H1 (cell line): ENCODE measurements around the gene OSBPL2.

Experiments
- EP300 ChIP-seq, 2 experiments: IDR thresholded peaks; 1 replicate in 1 of 2; 2 replicates in 1 of 2; pipeline ENCODE4 v1.6.1; 2011 to 2012; ENCODE audit warnings: low read depth in 2 of 2, low read length in 2 of 2, mild to moderate bottlenecking in 2 of 2, borderline replicate concordance in 1 of 2, inconsistent platforms in 1 of 2, moderate library complexity in 1 of 2
- HDAC2 ChIP-seq, 2 experiments: fragments of 300-600 bp in 1 of 2; sonication (generic) in 1 of 2; IDR thresholded peaks; 2 replicates each; pipeline ENCODE4 v1.6.1; 2011 to 2012; ENCODE audit warnings: low read depth in 2 of 2, low read length in 2 of 2, mild to moderate bottlenecking in 2 of 2, moderate library complexity in 2 of 2, borderline replicate concordance in 1 of 2, inconsistent platforms in 1 of 2
- KDM5A ChIP-seq: fragments of 200-600 bp; IDR thresholded peaks from 2 replicates; pipeline ENCODE4 v1.7.1; 2012; ENCODE audit warnings: mild to moderate bottlenecking, low read length, inconsistent platforms, mixed read lengths
- POLR2A ChIP-seq, 2 experiments: IDR thresholded peaks; 1 replicate in 1 of 2; 2 replicates in 1 of 2; pipeline ENCODE4 v1.6.1; 2011; ENCODE audit warnings: low read depth in 2 of 2, low read length in 2 of 2, mild to moderate bottlenecking in 2 of 2; ENCODE audit errors: control extremely low read depth in 1 of 2

DNA sequence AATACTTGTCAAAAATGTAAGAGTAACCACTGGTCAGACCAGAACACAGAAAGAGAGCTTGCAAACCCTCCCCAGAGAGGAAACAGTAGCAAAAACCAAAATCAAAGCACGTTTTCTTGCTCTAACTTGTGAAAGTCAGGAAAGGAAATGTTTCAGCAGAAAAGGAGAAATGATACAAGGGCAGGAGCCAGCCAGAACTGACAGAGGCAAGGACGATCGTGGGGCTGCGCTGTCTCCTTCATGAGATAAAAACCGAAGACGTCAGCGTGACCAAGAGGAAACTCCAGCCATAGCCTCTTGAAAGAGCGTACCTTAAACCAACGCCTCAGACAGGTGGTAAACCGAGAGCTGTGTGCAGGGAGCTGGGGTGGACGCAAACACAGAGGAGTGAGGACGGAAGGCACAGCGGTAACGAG is 101.3 kb downstream of the OSBPL2 start:
- TF ChIP-seq HDAC2 (IDR thresholded peaks at IDR 0.05; ENCODE audit: borderline replicate concordance in 1 of 2, low read depth in 2 of 2, low read length in 2 of 2) (no peak), POLR2A (IDR thresholded peaks at IDR 0.05; ENCODE audit: control extremely low read depth in 1 of 2, low read depth in 2 of 2, low read length in 2 of 2) (no peak), KDM5A (no peak), EP300 (IDR thresholded peaks at IDR 0.05; ENCODE audit: borderline replicate concordance in 1 of 2, low read depth in 2 of 2, low read length in 2 of 2) (no peak)
